GM18507 (cell line): ENCODE results near the gene POMGNT2.

Experiments
- DNase-seq: peaks from one replicate; pipeline ENCODE4 v3.0.0; 2011; ENCODE audit warnings: low read depth; ENCODE audit not compliant: insufficient read length; ENCODE audit errors: extremely low spot score
- FAIRE-seq: peaks from 2 replicates; lab custom pipeline; 2011; peaks lifted over from hg19 to GRCh38; lab: Jason Lieb, UNC

Gene POMGNT2

DNA sequence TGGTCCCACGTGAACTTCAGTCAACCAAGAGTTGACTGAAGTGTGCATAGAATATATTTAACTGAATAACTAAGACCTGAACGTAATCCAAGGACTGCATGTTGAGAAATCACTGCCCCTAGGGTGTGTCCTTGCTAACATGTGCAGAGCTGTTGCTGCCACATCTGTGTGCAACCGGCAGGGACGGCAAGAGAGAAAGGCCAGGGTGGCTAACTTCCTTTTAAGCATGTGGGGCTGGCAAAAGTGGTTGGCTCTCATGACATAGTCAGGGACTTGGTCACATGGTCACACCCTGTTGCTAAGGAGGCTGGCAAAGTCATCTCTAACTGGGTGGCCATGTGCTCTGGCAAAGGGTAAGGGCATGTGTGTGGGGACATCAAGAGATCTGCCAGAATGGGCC, 74.4 kb downstream of the POMGNT2 start:
- DNase-seq (no peak), FAIRE-seq (no peak)

DNA sequence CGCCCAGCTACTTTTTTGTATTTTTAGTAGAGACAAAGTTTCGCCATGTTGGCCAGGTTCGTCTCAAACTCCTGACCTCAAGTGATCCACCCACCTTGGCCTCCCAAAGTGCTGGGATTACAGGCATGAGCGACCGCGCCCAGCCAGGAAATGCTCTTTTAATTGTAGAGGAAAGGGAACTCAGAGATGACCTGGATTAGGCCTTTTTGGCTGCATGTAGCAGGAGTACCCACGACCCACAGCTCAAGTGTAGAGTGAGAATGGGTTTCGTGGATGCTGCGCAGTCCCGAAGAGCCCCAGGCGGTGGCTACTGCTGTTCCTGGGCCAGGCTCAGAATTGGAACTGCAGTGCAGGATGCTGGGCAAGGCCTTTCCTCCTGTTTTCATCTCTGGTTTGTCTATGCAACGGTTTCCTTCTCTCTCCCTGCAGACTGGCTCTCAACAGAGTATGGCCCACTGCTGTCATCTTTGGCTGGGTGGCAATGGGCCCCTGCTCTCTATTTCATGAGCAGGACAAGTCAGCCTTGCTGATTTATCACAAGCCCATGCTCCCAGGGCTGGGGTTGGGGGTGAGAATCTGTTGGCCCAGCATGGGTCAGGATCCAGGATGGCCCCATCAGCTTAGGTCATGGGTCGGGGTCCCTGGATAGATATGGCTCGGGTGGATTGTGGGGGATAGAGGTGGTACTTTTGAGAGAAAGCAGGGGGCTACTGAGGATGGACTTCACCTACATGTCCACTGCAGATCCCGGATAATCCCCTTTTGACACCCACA, 75.5 kb downstream of the POMGNT2 start:
- FAIRE-seq = no peak
- no peak for DNase-seq
